OCI-LY7 (cell line): ENCODE measurements around the gene CDK19. TPM values are rescaled to one million over a fixed set of nuclear protein-coding genes. Genes with fewer than 3 reads are reported as not detected.

ENCODE experiments used
- BruUV-seq: library from RNA; stranded (reverse); fragments of 400-500 nt; replicated peaks from 2 replicates; lab custom pipeline; 2021; lab: Mats Ljungman, UMichigan
- CTCF ChIA-PET: fragments of 300-600 bp; sonication (Branson Sonifier 250); formaldehyde crosslinking; loops from one replicate; lab custom pipeline; 2022; ENCODE audit warnings: antibody characterized with exemption; ENCODE audit not compliant: unreplicated experiment; lab: Charles Lee
- POLR2A ChIA-PET: fragments of 300-600 bp; sonication (Branson Sonifier 250); formaldehyde crosslinking; loops from one replicate; lab custom pipeline; 2022; ENCODE audit warnings: antibody characterized with exemption; lab: Charles Lee
- DNase-seq: peaks from one replicate; pipeline ENCODE4 v3.0.0-alpha.2; 2015; ENCODE audit warnings: low spot score
- H2AFZ ChIP-seq: fragments of 200-600 bp; sonication (generic), shearing (Covaris generic); 2 replicates; pipeline ENCODE4 v1.6.1; 2014; ENCODE audit warnings: mild to moderate bottlenecking, antibody characterized with exemption, low read length, moderate library complexity
- H3K27ac ChIP-seq: fragments of 200-600 bp; sonication (generic); 2 replicates; pipeline ENCODE4 v1.5.1; 2014; ENCODE audit warnings: mixed run types, low read depth, mild to moderate bottlenecking, moderate library complexity, low read length, inconsistent platforms; ENCODE audit not compliant: poor library complexity, severe bottlenecking
- H3K36me3 ChIP-seq: fragments of 200-600 bp; sonication (generic); 2 replicates; pipeline ENCODE4 v1.6.1; 2014; ENCODE audit warnings: mild to moderate bottlenecking, antibody characterized with exemption, low read length, moderate library complexity, mixed read lengths; ENCODE audit not compliant: insufficient read depth
- H3K4me1 ChIP-seq: fragments of 200-600 bp; sonication (generic); 2 replicates; pipeline ENCODE4 v1.5.1; 2014; ENCODE audit warnings: mild to moderate bottlenecking, low read length; ENCODE audit not compliant: insufficient read depth, poor library complexity, severe bottlenecking
- H3K4me2 ChIP-seq: fragments of 200-600 bp; sonication (generic); 2 replicates; pipeline ENCODE4 v1.6.1; 2014; ENCODE audit warnings: mild to moderate bottlenecking, low read length
- H3K4me3 ChIP-seq: fragments of 200-600 bp; sonication (generic); 2 replicates; pipeline ENCODE4 v1.5.1; 2014; ENCODE audit warnings: mild to moderate bottlenecking, low read depth, low read length; ENCODE audit not compliant: poor library complexity, severe bottlenecking
- H3K79me2 ChIP-seq: fragments of 200-600 bp; sonication (generic); 2 replicates; pipeline ENCODE4 v1.6.1; 2016; ENCODE audit warnings: low read depth, mild to moderate bottlenecking, low read length, moderate library complexity, mixed read lengths; ENCODE audit not compliant: insufficient read depth
- H3K9me2 ChIP-seq: fragments of 200-600 bp; sonication (generic); 2 replicates; pipeline ENCODE4 v1.6.1; 2016; ENCODE audit warnings: mild to moderate bottlenecking, low read length, mixed read lengths; ENCODE audit not compliant: insufficient read depth
- H3K9me3 ChIP-seq: fragments of 200-600 bp; sonication (generic); 2 replicates; pipeline ENCODE4 v1.6.1; 2014; ENCODE audit warnings: mild to moderate bottlenecking, mixed run types, low read length, mixed read lengths
- H4K20me1 ChIP-seq: fragments of 200-600 bp; sonication (generic); 2 replicates; pipeline ENCODE4 v1.6.1; 2014; ENCODE audit warnings: mild to moderate bottlenecking, antibody characterized with exemption, low read length, moderate library complexity, mixed read lengths; ENCODE audit not compliant: insufficient read depth
- EZH2phosphoT487 ChIP-seq: fragments of 200-600 bp; sonication (generic); IDR thresholded peaks from 2 replicates; pipeline ENCODE4 v1.6.1; 2018; ENCODE audit warnings: low read depth, borderline replicate concordance, mild to moderate bottlenecking, mixed run types, antibody characterized with exemption, low read length, moderate library complexity, mixed read lengths
- intact Hi-C: fragments of 100-400 bp; cut with micrococcal nuclease; formaldehyde crosslinking; loops from one replicate; pipeline ENCODE4 v1.10.0; 2022; ENCODE audit not compliant: unreplicated experiment
- total RNA-seq, 2 experiments: library from RNA; depleted of rRNA in 1 of 2; stranded (reverse); fragments of >200 nt in 1 of 2; shearing (Covaris generic) in 1 of 2; gene quantifications; 2 replicates each; pipeline ENCODE4 v1.2.3, GENCODE V29; 2014 to 2022
- TF ChIP-seq, protein P1 (sequence below): fragments of 200-600 bp; sonication (generic); conservative IDR thresholded peaks from 2 replicates; pipeline ENCODE4 v1.5.1; 2014; ENCODE audit warnings: mild to moderate bottlenecking, antibody characterized with exemption, low read length, moderate library complexity, mixed read lengths

CDK19 gene
- total RNA-seq, 2 experiments from 2014 or later, result 15.4 to 35.6 TPM

DNA sequence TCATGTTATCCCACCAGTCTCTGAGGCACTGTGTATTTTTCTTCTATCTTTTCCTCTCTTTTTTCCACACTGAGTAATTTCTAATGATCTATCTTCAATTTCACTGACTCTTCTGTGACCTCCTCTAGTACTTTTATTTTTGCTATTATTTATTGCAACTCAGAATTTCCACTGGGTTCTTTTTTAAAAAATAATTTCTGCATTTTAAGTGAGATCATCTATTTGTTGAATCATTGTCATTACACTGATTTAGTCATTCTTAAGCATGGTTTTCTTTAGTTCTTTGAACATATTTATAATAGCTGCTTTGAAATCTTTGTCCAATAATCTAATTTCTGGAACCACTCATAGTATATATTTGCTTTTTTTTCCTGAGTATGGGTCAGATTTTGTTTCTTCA is 242.1 kb downstream of the CDK19 start:
- no peaks in the 10 kb centered on the region for H3K9me2 ChIP-seq

DNA sequence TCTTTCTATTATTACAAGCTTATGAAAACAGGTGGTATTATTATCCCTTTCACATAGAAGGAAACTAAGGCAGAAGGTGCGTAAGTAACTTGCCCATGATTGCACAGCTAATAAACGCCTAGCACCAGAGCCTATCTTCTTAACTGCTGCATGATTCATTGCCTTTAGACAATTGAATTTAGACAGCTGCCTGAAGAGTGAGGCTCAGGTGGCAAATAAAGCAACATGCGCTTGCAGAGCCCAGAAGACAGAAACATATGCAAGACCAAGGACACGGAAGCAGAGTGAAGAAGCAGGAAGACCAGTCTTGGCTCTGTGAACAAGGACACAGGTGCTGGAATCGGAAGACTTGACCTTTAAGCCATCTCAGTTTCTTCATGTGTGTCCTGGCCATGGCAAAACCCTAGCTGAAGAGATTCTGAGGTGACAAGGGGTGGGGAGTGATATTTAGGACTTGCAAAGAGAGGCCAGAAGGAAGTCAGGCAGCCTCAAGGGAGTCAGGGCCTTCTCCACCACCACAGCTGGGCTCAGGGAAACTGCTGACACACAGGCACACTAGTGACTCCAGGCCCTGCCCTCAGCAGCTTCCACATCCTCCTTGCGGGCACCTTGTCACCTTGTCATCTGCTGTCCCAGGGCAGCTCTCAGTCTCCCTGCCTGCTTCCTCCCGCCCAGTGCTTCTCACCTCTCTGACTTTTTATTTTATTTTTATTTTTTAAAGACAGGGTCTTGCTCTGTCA is 247.1 kb downstream of the CDK19 start:
- H3K4me1 ChIP-seq, result no peaks in the 10 kb centered on the region
- no peak for TF ChIP-seq EZH2phosphoT487
- TF ChIP-seq, protein P1, sequence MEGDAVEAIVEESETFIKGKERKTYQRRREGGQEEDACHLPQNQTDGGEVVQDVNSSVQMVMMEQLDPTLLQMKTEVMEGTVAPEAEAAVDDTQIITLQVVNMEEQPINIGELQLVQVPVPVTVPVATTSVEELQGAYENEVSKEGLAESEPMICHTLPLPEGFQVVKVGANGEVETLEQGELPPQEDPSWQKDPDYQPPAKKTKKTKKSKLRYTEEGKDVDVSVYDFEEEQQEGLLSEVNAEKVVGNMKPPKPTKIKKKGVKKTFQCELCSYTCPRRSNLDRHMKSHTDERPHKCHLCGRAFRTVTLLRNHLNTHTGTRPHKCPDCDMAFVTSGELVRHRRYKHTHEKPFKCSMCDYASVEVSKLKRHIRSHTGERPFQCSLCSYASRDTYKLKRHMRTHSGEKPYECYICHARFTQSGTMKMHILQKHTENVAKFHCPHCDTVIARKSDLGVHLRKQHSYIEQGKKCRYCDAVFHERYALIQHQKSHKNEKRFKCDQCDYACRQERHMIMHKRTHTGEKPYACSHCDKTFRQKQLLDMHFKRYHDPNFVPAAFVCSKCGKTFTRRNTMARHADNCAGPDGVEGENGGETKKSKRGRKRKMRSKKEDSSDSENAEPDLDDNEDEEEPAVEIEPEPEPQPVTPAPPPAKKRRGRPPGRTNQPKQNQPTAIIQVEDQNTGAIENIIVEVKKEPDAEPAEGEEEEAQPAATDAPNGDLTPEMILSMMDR, result no peak
- H3K27ac ChIP-seq, result no peak overlapping the region
- peak; percentile 10 for DNase-seq
- BruUV-seq, result no TSS peak
- ChIA-PET POLR2A (interaction anchor here (0.6 kb wide), 2 partner anchors 450 to 647 kb away, joined by 7 read pairs; no protein-coding TSS in a partner anchor), CTCF (no interaction called here)
- H3K36me3 ChIP-seq, result no peaks in the 10 kb centered on the region
- intact Hi-C loops, result no loop called here
- no peaks in the 10 kb centered on the region for H3K9me2 ChIP-seq
- H4K20me1 ChIP-seq, result no peaks in the 10 kb centered on the region
- no peak overlapping the region for H3K4me2 ChIP-seq
- H3K4me3 ChIP-seq, result no peak overlapping the region
- no peaks in the 10 kb centered on the region for H3K9me3 ChIP-seq
- no peak overlapping the region for H2AFZ ChIP-seq
- H3K79me2 ChIP-seq, result no peaks in the 10 kb centered on the region

More for the DNA sequence above, 242.1 kb downstream of the CDK19 start:
- no peak overlapping the region for H3K4me2 ChIP-seq
- ChIA-PET CTCF (interaction anchor here (0.8 kb wide), 1 partner anchor 1018 kb away, joined by 3 read pairs; no protein-coding TSS in a partner anchor), POLR2A (interaction anchor here (0.7 kb wide), 1 partner anchor 31 kb away, joined by 3 read pairs; no protein-coding TSS in a partner anchor)
- H4K20me1 ChIP-seq, result no peaks in the 10 kb centered on the region
- no peaks in the 10 kb centered on the region for H3K4me1 ChIP-seq
- TF ChIP-seq, protein P1, result no peak
- no peak for TF ChIP-seq EZH2phosphoT487
- H3K79me2 ChIP-seq, result no peaks in the 10 kb centered on the region
- no peak overlapping the region for H3K27ac ChIP-seq
- intact Hi-C loops, result no loop called here
- no TSS peak for BruUV-seq
- H2AFZ ChIP-seq, result no peak overlapping the region
- H3K36me3 ChIP-seq, result no peaks in the 10 kb centered on the region
- H3K9me3 ChIP-seq, result no peaks in the 10 kb centered on the region
- DNase-seq, result no peak
- H3K4me3 ChIP-seq, result no peak overlapping the region
